OCI-LY7 (cell line): ENCODE data around the gene AIFM1. TPM values are rescaled to one million over a fixed set of nuclear protein-coding genes. Genes with fewer than 3 reads are reported as not detected.
A peak's percentile ranks its signal among the peaks of the same experiment; 100 is the strongest.

ENCODE experiments used
- BruUV-seq: library from RNA; stranded (reverse); fragments of 400-500 nt; replicated peaks from 2 replicates; lab custom pipeline; 2021; lab: Mats Ljungman, UMichigan
- CTCF ChIA-PET: fragments of 300-600 bp; sonication (Branson Sonifier 250); formaldehyde crosslinking; loops from one replicate; lab custom pipeline; 2022; ENCODE audit warnings: antibody characterized with exemption; ENCODE audit not compliant: unreplicated experiment; lab: Charles Lee
- POLR2A ChIA-PET: fragments of 300-600 bp; sonication (Branson Sonifier 250); formaldehyde crosslinking; loops from one replicate; lab custom pipeline; 2022; ENCODE audit warnings: antibody characterized with exemption; lab: Charles Lee
- DNase-seq: peaks from one replicate; pipeline ENCODE4 v3.0.0-alpha.2; 2015; ENCODE audit warnings: low spot score
- H2AFZ ChIP-seq: fragments of 200-600 bp; sonication (generic), shearing (Covaris generic); 2 replicates; pipeline ENCODE4 v1.6.1; 2014; ENCODE audit warnings: mild to moderate bottlenecking, antibody characterized with exemption, low read length, moderate library complexity
- H3K27ac ChIP-seq: fragments of 200-600 bp; sonication (generic); 2 replicates; pipeline ENCODE4 v1.5.1; 2014; ENCODE audit warnings: mixed run types, low read depth, mild to moderate bottlenecking, moderate library complexity, low read length, inconsistent platforms; ENCODE audit not compliant: poor library complexity, severe bottlenecking
- H3K36me3 ChIP-seq: fragments of 200-600 bp; sonication (generic); 2 replicates; pipeline ENCODE4 v1.6.1; 2014; ENCODE audit warnings: mild to moderate bottlenecking, antibody characterized with exemption, low read length, moderate library complexity, mixed read lengths; ENCODE audit not compliant: insufficient read depth
- H3K4me1 ChIP-seq: fragments of 200-600 bp; sonication (generic); 2 replicates; pipeline ENCODE4 v1.5.1; 2014; ENCODE audit warnings: mild to moderate bottlenecking, low read length; ENCODE audit not compliant: insufficient read depth, poor library complexity, severe bottlenecking
- H3K4me2 ChIP-seq: fragments of 200-600 bp; sonication (generic); 2 replicates; pipeline ENCODE4 v1.6.1; 2014; ENCODE audit warnings: mild to moderate bottlenecking, low read length
- H3K4me3 ChIP-seq: fragments of 200-600 bp; sonication (generic); 2 replicates; pipeline ENCODE4 v1.5.1; 2014; ENCODE audit warnings: mild to moderate bottlenecking, low read depth, low read length; ENCODE audit not compliant: poor library complexity, severe bottlenecking
- H3K79me2 ChIP-seq: fragments of 200-600 bp; sonication (generic); 2 replicates; pipeline ENCODE4 v1.6.1; 2016; ENCODE audit warnings: low read depth, mild to moderate bottlenecking, low read length, moderate library complexity, mixed read lengths; ENCODE audit not compliant: insufficient read depth
- H3K9me2 ChIP-seq: fragments of 200-600 bp; sonication (generic); 2 replicates; pipeline ENCODE4 v1.6.1; 2016; ENCODE audit warnings: mild to moderate bottlenecking, low read length, mixed read lengths; ENCODE audit not compliant: insufficient read depth
- H3K9me3 ChIP-seq: fragments of 200-600 bp; sonication (generic); 2 replicates; pipeline ENCODE4 v1.6.1; 2014; ENCODE audit warnings: mild to moderate bottlenecking, mixed run types, low read length, mixed read lengths
- H4K20me1 ChIP-seq: fragments of 200-600 bp; sonication (generic); 2 replicates; pipeline ENCODE4 v1.6.1; 2014; ENCODE audit warnings: mild to moderate bottlenecking, antibody characterized with exemption, low read length, moderate library complexity, mixed read lengths; ENCODE audit not compliant: insufficient read depth
- CTCF ChIP-seq: fragments of 200-600 bp; sonication (generic); conservative IDR thresholded peaks from 2 replicates; pipeline ENCODE4 v1.5.1; 2014; ENCODE audit warnings: mild to moderate bottlenecking, antibody characterized with exemption, low read length, moderate library complexity, mixed read lengths
- EZH2phosphoT487 ChIP-seq: fragments of 200-600 bp; sonication (generic); IDR thresholded peaks from 2 replicates; pipeline ENCODE4 v1.6.1; 2018; ENCODE audit warnings: low read depth, borderline replicate concordance, mild to moderate bottlenecking, mixed run types, antibody characterized with exemption, low read length, moderate library complexity, mixed read lengths
- intact Hi-C: fragments of 100-400 bp; cut with micrococcal nuclease; formaldehyde crosslinking; loops from one replicate; pipeline ENCODE4 v1.10.0; 2022; ENCODE audit not compliant: unreplicated experiment
- total RNA-seq, 2 experiments: library from RNA; depleted of rRNA in 1 of 2; stranded (reverse); fragments of >200 nt in 1 of 2; shearing (Covaris generic) in 1 of 2; gene quantifications; 2 replicates each; pipeline ENCODE4 v1.2.3, GENCODE V29; 2014 to 2022

Gene AIFM1
- total RNA-seq, 2 experiments from 2014 or later = 23.1 to 45.7 TPM

- intact Hi-C loops = loop anchor here (10.0 kb wide), 1 partner anchor 389 kb away; no protein-coding TSS in a partner anchor
Measured at GRCh38 chrX:130174045-130174704, 8.5 kb upstream of the AIFM1 start.

DNA sequence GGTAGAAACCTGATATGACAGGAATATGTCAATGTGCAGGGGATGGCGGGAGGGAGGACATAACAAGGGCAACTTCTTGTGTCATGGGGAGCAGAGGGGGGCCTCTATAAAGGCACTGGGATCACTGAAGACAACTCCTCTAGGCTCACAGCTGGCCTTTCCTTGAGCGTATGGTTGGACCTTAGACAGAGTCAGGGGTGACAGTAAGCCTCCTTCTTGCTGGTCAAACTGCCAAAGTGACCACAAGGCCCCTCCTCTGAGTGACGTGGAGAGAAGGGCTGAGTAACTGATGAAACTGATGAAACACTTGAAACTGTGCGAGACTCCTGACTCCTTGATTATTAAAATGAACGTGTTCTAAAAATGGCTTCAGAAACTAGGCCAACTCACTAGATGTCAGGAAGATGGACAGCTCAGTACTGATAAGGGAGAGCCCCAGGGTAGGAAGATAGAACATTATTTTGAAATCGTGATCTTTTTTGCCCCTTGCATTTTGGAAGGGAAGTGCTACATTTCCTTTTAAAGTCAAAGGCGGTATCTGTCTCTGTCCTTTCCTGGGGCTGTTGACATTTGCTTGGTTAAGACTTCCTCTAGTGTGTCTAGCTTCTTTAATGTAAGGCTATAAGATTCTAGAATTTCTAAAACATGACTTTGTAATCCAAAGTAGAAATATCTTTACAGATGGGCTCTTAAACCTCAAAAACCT is 7.7 kb upstream of the AIFM1 start:
- Histone ChIP-seq H2AFZ (peak overlapping the region; percentile 89), H3K4me3 (peak overlapping the region; percentile 10), H3K9me2 (no peaks in the 10 kb centered on the region), H3K9me3 (no peaks in the 10 kb centered on the region), H3K27ac (peak overlapping the region; percentile 48), H3K4me1 (peaks cover 71% of the 10 kb centered on the region), H3K79me2 (no peaks in the 10 kb centered on the region), H3K36me3 (no peaks in the 10 kb centered on the region), H3K4me2 (peak overlapping the region; percentile 74), H4K20me1 (no peaks in the 10 kb centered on the region)
- POLR2A ChIA-PET = interaction anchor here (0.6 to 1.5 kb wide), 5 partner anchors 8 to 306 kb away, joined by 3 to 5 read pairs (median 4); partner anchors contain the start of gene AIFM1
- peak; percentile 40 for DNase-seq
- CTCF ChIA-PET = interaction anchor here (0.8 kb wide), 1 partner anchor 15 kb away, joined by 3 read pairs; no protein-coding TSS in a partner anchor
- intact Hi-C loops = loop anchor here (10.0 kb wide), 1 partner anchor 389 kb away; no protein-coding TSS in a partner anchor
- TF ChIP-seq EZH2phosphoT487 (no peak), CTCF (no peak)
- BruUV-seq = no TSS peak

More at GRCh38 chrX:130174045-130174704, 8.5 kb upstream of the AIFM1 start:
- no TSS peak for BruUV-seq
- Histone ChIP-seq H3K9me3 (no peaks in the 10 kb centered on the region), H2AFZ (peak overlapping the region; percentile 89; the same call in 1 of the 2 replicates), H3K9me2 (no peaks in the 10 kb centered on the region), H3K4me3 (no peak overlapping the region), H3K79me2 (no peaks in the 10 kb centered on the region), H3K4me2 (peak overlapping the region; percentile 74; the same call in 1 of the 2 replicates), H3K36me3 (no peaks in the 10 kb centered on the region), H3K27ac (peak overlapping the region; percentile 48), H3K4me1 (peaks cover 71% of the 10 kb centered on the region), H4K20me1 (no peaks in the 10 kb centered on the region)
- DNase-seq = no peak
- ChIA-PET CTCF (interaction anchor here (0.8 kb wide), 1 partner anchor 14 kb away, joined by 3 read pairs; no protein-coding TSS in a partner anchor), POLR2A (interaction anchor here (0.9 to 1.5 kb wide), 3 partner anchors 9 to 89 kb away, joined by 3 to 4 read pairs (median 3); partner anchors contain the start of gene AIFM1)
- TF ChIP-seq EZH2phosphoT487 = no peak

- TF ChIP-seq CTCF (no peak), EZH2phosphoT487 (no peak)
- Histone ChIP-seq H3K9me2 (no peaks in the 10 kb centered on the region), H3K27ac (no peak overlapping the region), H3K4me3 (no peak overlapping the region), H3K4me2 (peak overlapping the region; percentile 74; the same call in 1 of the 2 replicates), H3K4me1 (peaks cover 65% of the 10 kb centered on the region), H3K79me2 (no peaks in the 10 kb centered on the region), H3K9me3 (no peaks in the 10 kb centered on the region), H4K20me1 (no peaks in the 10 kb centered on the region), H3K36me3 (no peaks in the 10 kb centered on the region), H2AFZ (peak overlapping the region; percentile 89; the same call in 1 of the 2 replicates)
- POLR2A ChIA-PET = interaction anchor here (0.6 to 1.5 kb wide), 2 partner anchors 22 to 49 kb away, joined by 3 read pairs; no protein-coding TSS in a partner anchor
- CTCF ChIA-PET = no interaction called here
- DNase-seq = no peak
- intact Hi-C loops = loop anchor here (10.0 kb wide), 1 partner anchor 387 kb away; no protein-coding TSS in a partner anchor
- no TSS peak for BruUV-seq
Measured at GRCh38 chrX:130172127-130172845, 6.6 kb upstream of the AIFM1 start.
